ENCODE data around the gene ING3.
"Not testable (repeated sequence)": the region's sequence is repeated elsewhere in the genome, so short reads cannot be mapped to it uniquely, and the experiment has no call there.

Gene ING3

GRCh38 chr7:121005058-121005457 lies 54.5 kb downstream of the ING3 start:
- DNase-seq = not testable (repeated sequence)

- DNase-seq = no peak
Observed at GRCh38 chr7:121005996-121006584, 55.5 kb downstream of the ING3 start.

DNA sequence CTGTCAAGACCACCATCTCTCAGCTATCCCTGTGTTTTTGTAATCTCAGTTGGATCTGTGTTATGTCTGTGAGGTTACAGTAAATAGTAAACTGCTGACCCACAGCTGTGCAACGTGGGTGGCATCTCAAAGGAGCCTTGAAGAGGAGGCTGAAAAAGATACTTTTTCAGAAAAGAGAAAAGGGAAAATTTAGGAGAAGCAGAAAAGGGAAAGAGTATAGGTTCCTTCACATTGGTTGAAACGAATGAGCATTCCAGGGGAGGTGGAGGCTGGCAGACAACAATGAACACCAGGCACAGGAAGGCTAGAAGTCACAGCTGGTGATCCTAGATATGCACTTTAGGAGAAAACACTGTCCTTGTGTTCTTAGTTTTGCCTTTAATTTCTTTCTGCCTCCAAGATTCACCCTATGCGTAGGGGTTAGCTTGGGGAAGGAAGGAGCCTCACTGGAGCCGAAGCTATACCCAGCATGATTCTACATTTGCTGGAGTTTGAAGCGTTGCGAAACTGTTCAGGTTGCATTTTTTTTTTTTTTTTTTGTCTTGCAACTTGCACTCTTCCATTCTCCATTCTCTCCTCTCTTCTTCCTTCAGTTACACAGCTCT lies 56.2 kb downstream of the ING3 start:
- DNase-seq = no peak

DNA sequence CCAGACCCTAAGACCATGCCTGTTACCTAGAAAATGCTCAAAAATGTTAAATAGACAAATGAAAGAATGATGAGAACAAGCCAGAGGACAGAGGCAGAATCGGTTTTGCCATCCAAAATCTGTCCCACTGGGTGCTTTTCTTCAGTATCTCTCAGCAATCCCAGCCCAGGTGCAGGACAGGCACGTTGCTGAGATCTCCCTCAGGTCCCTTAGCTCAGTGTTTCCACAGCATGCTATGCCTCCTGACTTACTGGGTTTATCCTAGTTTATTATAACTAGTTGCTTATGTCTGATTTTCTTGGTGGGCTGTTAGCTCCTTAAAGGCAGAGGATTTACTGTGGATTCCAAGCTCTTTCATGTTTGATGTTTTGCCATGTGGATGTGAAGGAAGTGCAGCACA lies 58.2 kb downstream of the ING3 start:
- no peak for DNase-seq

DNA sequence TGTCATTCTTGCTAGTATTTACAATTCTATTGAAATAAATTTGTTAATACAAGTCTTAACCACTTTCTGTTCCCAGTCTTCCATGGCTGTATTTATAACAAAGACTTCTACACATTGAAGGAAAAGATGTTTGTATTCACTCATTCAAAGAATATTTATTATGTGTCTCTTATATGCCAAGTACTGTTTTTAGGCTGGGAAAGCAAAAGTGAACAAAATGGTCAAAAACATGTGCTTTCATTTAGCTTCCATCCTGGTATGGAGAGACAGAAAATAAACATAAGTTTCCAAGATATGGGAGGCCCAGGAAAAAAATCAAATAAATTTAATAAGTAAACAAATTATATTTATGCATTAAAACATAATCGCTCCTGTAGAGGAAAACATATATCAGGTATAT lies 60.8 kb downstream of the ING3 start:
- DNase-seq = no peak

- no peak for DNase-seq
Observed at GRCh38 chr7:121012170-121012874, 61.7 kb downstream of the ING3 start.

DNA sequence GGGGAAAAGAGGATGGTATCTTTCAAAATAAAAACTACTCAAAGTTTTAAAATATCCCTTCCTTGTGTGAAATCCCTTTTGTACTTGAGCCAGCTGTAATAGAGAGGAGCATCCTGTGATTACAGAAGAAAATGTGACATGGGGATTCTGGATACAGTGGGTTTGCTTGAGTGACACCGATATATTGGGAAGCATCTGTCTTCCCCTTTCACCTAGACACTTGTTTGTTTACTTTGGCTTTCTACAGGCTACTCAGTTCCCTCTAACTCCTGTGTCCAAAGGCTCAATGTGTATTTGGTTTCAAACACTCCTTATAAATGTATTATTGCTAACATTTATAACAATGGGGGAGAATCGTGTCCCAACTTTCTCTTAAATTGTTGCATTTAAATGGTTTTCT lies 62.3 kb downstream of the ING3 start:
- no peak for DNase-seq

GRCh38 chr7:121015560-121015959 lies 65.0 kb downstream of the ING3 start:
- DNase-seq = no peak

GRCh38 chr7:121016966-121017365 lies 66.4 kb downstream of the ING3 start:
- no peak for DNase-seq

- DNase-seq = no peak
Observed at GRCh38 chr7:121017586-121017985, 67.0 kb downstream of the ING3 start.

DNA sequence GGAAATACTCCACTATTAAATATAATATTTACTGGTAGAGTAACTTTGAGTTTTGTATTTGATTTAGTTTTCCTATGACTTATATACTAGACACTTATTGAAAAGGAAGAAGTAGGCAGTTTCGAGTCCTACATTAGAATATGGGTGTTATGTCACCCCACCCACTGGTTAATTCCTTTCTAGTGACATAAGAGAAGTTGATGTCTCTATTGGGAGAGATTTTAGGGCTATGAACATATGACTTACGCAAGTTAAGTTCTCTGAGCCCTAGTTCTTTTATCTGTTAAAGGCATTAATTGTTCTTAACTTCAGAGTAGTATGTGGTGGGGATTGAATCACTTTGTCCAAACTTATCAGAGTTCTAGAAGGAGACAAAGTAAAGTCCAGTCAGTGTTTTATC lies 68.4 kb downstream of the ING3 start:
- DNase-seq = no peak

GRCh38 chr7:121020249-121020988 lies 69.8 kb downstream of the ING3 start:
- DNase-seq = no peak

DNA sequence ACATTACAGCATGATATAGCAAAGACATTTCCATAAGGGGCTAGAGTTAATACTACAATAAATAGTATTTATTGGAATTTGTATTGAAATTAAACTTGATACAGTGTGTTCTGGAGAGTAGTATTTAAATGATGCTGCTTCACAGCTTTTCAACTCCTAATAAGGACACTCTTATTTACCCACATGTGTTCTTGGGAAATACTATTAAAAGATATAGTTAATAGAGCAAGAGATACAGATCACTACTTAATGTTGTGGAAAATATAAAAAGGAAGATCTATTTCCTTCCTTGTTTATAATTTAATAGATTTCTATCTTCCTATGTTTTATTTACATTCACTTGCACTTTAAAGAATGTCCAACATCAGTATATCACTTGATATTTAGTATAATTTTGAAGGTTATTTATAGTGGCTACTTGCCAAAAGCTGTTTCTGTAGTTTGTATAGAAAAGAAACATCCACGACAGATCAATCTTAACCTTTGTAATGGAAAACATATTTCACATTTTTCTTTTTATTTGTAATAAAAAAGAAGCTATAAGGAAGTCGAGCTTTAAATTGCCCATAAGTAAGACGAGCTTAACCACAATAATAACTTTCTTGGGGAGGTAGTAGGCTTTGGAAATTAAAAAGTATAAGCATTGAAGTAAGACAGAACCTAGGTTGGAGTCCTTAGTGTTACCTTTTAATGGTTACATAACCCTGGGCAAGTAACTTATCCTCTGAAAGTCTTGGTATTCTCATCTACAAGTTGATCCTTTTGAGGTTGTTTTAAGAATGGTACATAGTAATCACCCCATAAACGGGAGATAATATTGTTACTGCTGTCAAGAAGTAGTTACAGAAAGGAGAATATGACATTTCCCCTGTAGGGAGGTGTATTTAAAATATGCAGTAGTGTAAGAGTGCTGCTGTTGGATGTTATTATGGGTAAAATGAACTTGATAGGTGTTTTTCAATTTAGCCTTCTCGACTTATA lies 70.7 kb downstream of the ING3 start:
- no peak for DNase-seq

DNA sequence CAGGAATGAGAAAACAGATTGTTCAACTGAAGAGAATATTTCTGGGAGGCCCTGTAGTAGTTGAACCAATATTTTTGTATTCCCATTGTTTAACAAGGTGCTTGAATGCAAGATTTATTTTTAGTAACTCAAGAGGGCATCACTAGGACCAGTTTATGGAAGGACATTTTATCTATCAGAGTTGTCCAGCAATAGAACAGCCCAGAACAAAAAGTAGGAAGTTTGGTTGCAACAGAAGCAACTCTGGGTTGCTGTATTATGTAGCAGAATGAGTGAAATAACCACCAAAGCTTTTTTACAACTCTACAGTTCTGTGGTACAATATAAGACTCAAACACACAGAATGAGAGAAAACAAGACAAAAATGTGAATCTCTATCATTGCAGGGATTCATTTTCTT lies 72.6 kb downstream of the ING3 start:
- DNase-seq = no peak

GRCh38 chr7:121023683-121024511 lies 73.3 kb downstream of the ING3 start:
- no peak for DNase-seq

- no peak for DNase-seq
Observed at GRCh38 chr7:121024611-121025010, 74.0 kb downstream of the ING3 start.

- no peak for DNase-seq
Observed at GRCh38 chr7:121026159-121026558, 75.6 kb downstream of the ING3 start.

DNA sequence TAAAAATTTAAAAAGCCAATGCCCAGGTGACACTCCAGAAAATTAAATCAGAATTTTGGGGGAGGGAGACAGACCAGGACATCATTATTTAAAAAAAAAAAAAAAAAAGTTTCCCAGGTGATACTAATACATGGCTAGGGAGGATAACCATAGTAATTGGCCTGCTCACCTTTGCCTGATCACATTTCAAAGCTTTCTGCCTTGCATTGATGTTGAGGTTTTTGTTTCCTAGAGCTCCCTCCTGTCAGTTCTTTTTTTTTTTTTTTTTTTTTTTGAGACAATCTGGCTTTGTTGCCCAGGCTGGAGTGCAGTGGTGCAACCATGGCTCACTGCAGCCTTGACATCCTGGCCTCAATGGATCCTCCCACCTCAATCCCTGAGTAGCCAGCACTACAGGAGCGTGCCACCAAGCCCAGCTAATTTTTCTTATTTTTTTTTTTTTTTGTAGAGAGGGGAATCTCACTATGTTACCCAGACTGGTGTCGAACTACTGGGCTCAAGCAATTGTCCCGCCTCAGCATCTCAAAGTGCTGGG lies 76.1 kb downstream of the ING3 start:
- DNase-seq = no peak

All from NCI-H2171 (cell line).